ENCODE measurements around the gene SLC22A1. TPM values are rescaled to one million over a fixed set of nuclear protein-coding genes. Genes with fewer than 3 reads are reported as not detected.

SLC22A1 gene
- total RNA-seq, 3 donors from 2014 or later (not counting 1 experiment from before 2014, with no cell fraction given): 1.4 to 4.5 (median 3.0) TPM

DNA sequence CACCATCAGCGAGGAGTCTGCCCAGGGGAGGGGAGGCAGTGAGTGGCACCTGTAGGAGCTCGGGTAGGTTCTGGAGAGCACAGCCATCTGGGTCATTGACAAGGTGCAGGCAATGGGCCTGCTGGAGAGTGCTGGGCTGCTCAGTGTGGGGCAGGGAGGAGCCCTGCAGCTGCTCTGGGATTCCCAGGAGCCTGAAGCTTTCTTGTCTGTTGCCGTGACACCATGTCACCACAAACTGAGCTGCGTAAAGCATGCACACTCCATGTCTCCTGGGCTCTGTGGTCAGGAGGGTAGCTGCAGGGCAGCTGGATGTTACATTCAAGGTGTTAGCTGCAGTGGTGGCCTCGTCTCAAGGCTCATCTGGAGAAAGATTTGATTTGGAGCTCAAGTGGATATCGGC, 4.5 kb upstream of the SLC22A1 start:
- H3K9me3 ChIP-seq (ENCODE audit: control insufficient read depth, insufficient read depth, low read length): no peaks in the 10 kb centered on the region
- TF ChIP-seq CTCF (IDR thresholded peaks at IDR 0.05): no peak
- no peak overlapping the region for H3K27ac Mint-ChIP-seq
- no peaks in the 10 kb centered on the region for H3K4me1 ChIP-seq (ENCODE audit: control insufficient read depth, insufficient read depth, low read length)
- peaks cover 0 to 1% of the 10 kb centered on the region in 2 donors for H3K4me1 Mint-ChIP-seq
- H3K27ac ChIP-seq (ENCODE audit: low read length): no peak overlapping the region
- intact Hi-C loops (cut with micrococcal nuclease): no loop called here
- no peak for DNase-seq
- no peaks in the 10 kb centered on the region for H3K27me3 ChIP-seq (ENCODE audit: control insufficient read depth, insufficient read depth, low read length)
- no peak overlapping the region for H3K4me3 ChIP-seq (ENCODE audit: low read length)
- 95% methylated on average over 6 of the region's 6 CpGs for WGBS (ENCODE audit: insufficient coverage)
- H3K36me3 Mint-ChIP-seq: no peaks in the 10 kb centered on the region
- no peaks in the 10 kb centered on the region for H3K9me3 Mint-ChIP-seq
- H3K27me3 Mint-ChIP-seq (ENCODE audit: low read depth in 2 of 2): no peaks in the 10 kb centered on the region
- H3K4me3 Mint-ChIP-seq: no peak overlapping the region
- no peak for ATAC-seq
- H3K36me3 ChIP-seq (ENCODE audit: control insufficient read depth, insufficient read depth, low read length): peaks cover 11% of the 10 kb centered on the region

DNA sequence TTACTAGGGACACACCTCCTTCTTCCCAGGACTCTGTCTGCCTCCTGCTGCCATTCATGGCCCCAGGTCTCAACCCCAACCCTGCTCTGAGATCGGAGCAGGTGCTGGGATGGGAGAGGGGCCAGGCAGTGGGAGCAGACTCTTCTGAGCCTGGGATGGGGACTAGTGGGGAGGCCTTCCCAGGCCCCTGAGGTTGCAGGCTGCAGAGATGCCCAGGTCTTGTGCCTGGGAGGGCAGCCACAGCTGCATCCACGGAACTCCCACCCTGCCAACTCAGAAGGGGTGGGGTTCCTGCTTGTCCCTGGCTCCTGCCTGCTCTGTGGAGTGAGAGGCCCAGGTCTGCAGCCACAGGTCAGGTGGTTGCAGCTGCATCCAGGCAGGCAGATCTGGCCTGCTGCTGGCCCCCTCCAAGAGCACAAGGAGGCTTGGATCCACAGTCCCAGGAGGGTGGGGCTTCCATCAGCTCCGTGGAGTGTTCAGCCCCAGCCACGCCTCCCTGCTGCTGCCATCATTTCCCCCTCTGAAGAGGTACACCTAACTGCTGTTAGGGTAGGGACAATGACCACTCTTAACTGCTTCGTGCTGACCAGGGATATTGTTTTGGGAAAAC, 2.9 kb upstream of the SLC22A1 start:
- DNase-seq (no peak), ATAC-seq (no peak)
- no peak overlapping the region for H3K4me3 ChIP-seq (ENCODE audit: low read length)
- no peaks in the 10 kb centered on the region for H3K36me3 Mint-ChIP-seq
- no peak overlapping the region for H3K4me3 Mint-ChIP-seq
- H3K27me3 ChIP-seq (ENCODE audit: control insufficient read depth, insufficient read depth, low read length): no peaks in the 10 kb centered on the region
- H3K27me3 Mint-ChIP-seq (ENCODE audit: low read depth in 2 of 2): no peaks in the 10 kb centered on the region
- no peaks in the 10 kb centered on the region for H3K9me3 ChIP-seq (ENCODE audit: control insufficient read depth, insufficient read depth, low read length)
- intact Hi-C loops (cut with micrococcal nuclease): no loop called here
- peaks cover 8% of the 10 kb centered on the region for H3K36me3 ChIP-seq (ENCODE audit: control insufficient read depth, insufficient read depth, low read length)
- H3K27ac Mint-ChIP-seq: no peak overlapping the region
- no peaks in the 10 kb centered on the region for H3K4me1 ChIP-seq (ENCODE audit: control insufficient read depth, insufficient read depth, low read length)
- H3K27ac ChIP-seq (ENCODE audit: low read length): no peak overlapping the region
- peaks cover 5% of the 10 kb centered on the region in 2 donors for H3K4me1 Mint-ChIP-seq
- WGBS (ENCODE audit: insufficient coverage): 92% methylated on average over 5 of the region's 5 CpGs
- H3K9me3 Mint-ChIP-seq: no peaks in the 10 kb centered on the region
- TF ChIP-seq CTCF (IDR thresholded peaks at IDR 0.05): no peak

GRCh38 chr6:160120087-160120486, 1.5 kb upstream of the SLC22A1 start:
- Histone ChIP-seq H3K9me3 (ENCODE audit: control insufficient read depth, insufficient read depth, low read length) (no peaks in the 10 kb centered on the region), H3K4me3 (ENCODE audit: low read length) (no peak overlapping the region), H3K27me3 (ENCODE audit: control insufficient read depth, insufficient read depth, low read length) (no peaks in the 10 kb centered on the region), H3K27ac (ENCODE audit: low read length) (no peak overlapping the region), H3K4me1 (ENCODE audit: control insufficient read depth, insufficient read depth, low read length) (no peaks in the 10 kb centered on the region), H3K36me3 (ENCODE audit: control insufficient read depth, insufficient read depth, low read length) (peaks cover 8% of the 10 kb centered on the region)
- intact Hi-C loops (cut with micrococcal nuclease): no loop called here
- TF ChIP-seq CTCF (IDR thresholded peaks at IDR 0.05): no peak
- WGBS (ENCODE audit: insufficient coverage): 92% methylated on average over 1 of the region's 1 CpG
- ATAC-seq (no peak), DNase-seq (no peak)
- peaks cover 6 to 8% of the 10 kb centered on the region in 2 donors for H3K4me1 Mint-ChIP-seq
- H3K36me3 Mint-ChIP-seq: no peaks in the 10 kb centered on the region
- no peaks in the 10 kb centered on the region for H3K9me3 Mint-ChIP-seq
- H3K27ac Mint-ChIP-seq: peak overlapping the region in 1 of 2 donors; percentile 43
- H3K27me3 Mint-ChIP-seq (ENCODE audit: low read depth in 2 of 2): no peaks in the 10 kb centered on the region
- H3K4me3 Mint-ChIP-seq: no peak overlapping the region

DNA sequence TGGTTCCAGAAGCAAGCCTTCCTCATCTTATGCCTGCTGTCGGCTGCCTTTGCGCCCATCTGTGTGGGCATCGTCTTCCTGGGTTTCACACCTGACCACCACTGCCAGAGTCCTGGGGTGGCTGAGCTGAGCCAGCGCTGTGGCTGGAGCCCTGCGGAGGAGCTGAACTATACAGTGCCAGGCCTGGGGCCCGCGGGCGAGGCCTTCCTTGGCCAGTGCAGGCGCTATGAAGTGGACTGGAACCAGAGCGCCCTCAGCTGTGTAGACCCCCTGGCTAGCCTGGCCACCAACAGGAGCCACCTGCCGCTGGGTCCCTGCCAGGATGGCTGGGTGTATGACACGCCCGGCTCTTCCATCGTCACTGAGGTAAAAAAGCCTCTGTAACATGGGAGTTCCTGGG, 366 bp downstream of the SLC22A1 start:
- DNase-seq: no peak
- no peak for TF ChIP-seq CTCF (IDR thresholded peaks at IDR 0.05)
- intact Hi-C loops (cut with micrococcal nuclease): no loop called here
- H3K4me3 ChIP-seq (ENCODE audit: low read length): no peak overlapping the region
- H3K27ac ChIP-seq (ENCODE audit: low read length): no peak overlapping the region
- no peak overlapping the region for H3K4me3 Mint-ChIP-seq
- H3K36me3 Mint-ChIP-seq: no peaks in the 10 kb centered on the region
- 98% methylated on average over 14 of the region's 14 CpGs for WGBS (ENCODE audit: insufficient coverage)
- ATAC-seq: no peak
- no peaks in the 10 kb centered on the region for H3K27me3 Mint-ChIP-seq (ENCODE audit: low read depth in 2 of 2)
- peaks cover 3% of the 10 kb centered on the region for H3K36me3 ChIP-seq (ENCODE audit: control insufficient read depth, insufficient read depth, low read length)
- H3K4me1 ChIP-seq (ENCODE audit: control insufficient read depth, insufficient read depth, low read length): no peaks in the 10 kb centered on the region
- H3K27ac Mint-ChIP-seq: no peak overlapping the region
- H3K27me3 ChIP-seq (ENCODE audit: control insufficient read depth, insufficient read depth, low read length): no peaks in the 10 kb centered on the region
- no peaks in the 10 kb centered on the region for H3K9me3 ChIP-seq (ENCODE audit: control insufficient read depth, insufficient read depth, low read length)
- peaks cover 6 to 8% of the 10 kb centered on the region in 2 donors for H3K4me1 Mint-ChIP-seq
- H3K9me3 Mint-ChIP-seq: no peaks in the 10 kb centered on the region

Data from natural killer cell (primary cell).